Measurements from ENCODE around the gene ARMH1. TPM values are rescaled to one million over a fixed set of nuclear protein-coding genes. Genes with fewer than 3 reads are reported as not detected.
A peak's percentile ranks its signal among the peaks of the same experiment; 100 is the strongest.

The ARMH1 gene
- total and polyA plus RNA-seq, 2 donors from 2014 or later = 3.4 to 3.9 TPM

- Histone ChIP-seq H3K4me3 (ENCODE audit: low read length in 3 of 3) (no peak overlapping the region), H3K36me3 (ENCODE audit: control insufficient read depth in 2 of 3, insufficient read depth in 3 of 3, low read length in 3 of 3) (peaks cover 5 to 59% (median 37%) of the 10 kb centered on the region in 3 donors), H3K27me3 (ENCODE audit: control insufficient read depth, insufficient read depth, low read length) (no peaks in the 10 kb centered on the region), H3K4me1 (ENCODE audit: control insufficient read depth in 2 of 3, insufficient read depth in 2 of 3, low read depth in 1 of 3, low read length in 3 of 3) (no peaks in the 10 kb centered on the region), H3K9me3 (ENCODE audit: control insufficient read depth in 2 of 3, insufficient read depth in 1 of 3, low read length in 3 of 3) (no peaks in the 10 kb centered on the region), H3K27ac (ENCODE audit: low read depth in 2 of 2, low read length in 2 of 2) (no peak overlapping the region), H3K9ac (ENCODE audit: low read length in 3 of 3) (no peak overlapping the region)
- FAIRE-seq (no peak), DNase-seq (peak in 2 of 5 donors; percentile 36 to 48)
- TF ChIP-seq CTCF (IDR thresholded peaks at IDR 0.05; ENCODE audit: borderline replicate concordance, extremely low read depth, insufficient read depth) = no peak
- intact Hi-C loops (cut with DNase I) = no loop called here
These were observed 31.6 kb upstream of the ARMH1 start for GRCh38 chr1:44642925-44643324.

GRCh38 chr1:44643721-44644334, 30.7 kb upstream of the ARMH1 start:
- intact Hi-C loops (cut with DNase I) = no loop called here
- Histone ChIP-seq H3K9ac (ENCODE audit: low read length in 3 of 3) (no peak overlapping the region), H3K4me1 (ENCODE audit: control insufficient read depth in 2 of 3, insufficient read depth in 2 of 3, low read depth in 1 of 3, low read length in 3 of 3) (no peaks in the 10 kb centered on the region), H3K4me3 (ENCODE audit: low read length in 3 of 3) (no peak overlapping the region), H3K9me3 (ENCODE audit: control insufficient read depth in 2 of 3, insufficient read depth in 1 of 3, low read length in 3 of 3) (no peaks in the 10 kb centered on the region), H3K27ac (ENCODE audit: low read depth in 2 of 2, low read length in 2 of 2) (no peak overlapping the region), H3K36me3 (ENCODE audit: control insufficient read depth in 2 of 3, insufficient read depth in 3 of 3, low read length in 3 of 3) (peaks cover 5 to 57% (median 37%) of the 10 kb centered on the region in 3 donors), H3K27me3 (ENCODE audit: control insufficient read depth, insufficient read depth, low read length) (no peaks in the 10 kb centered on the region)
- DNase-seq (no peak), FAIRE-seq (no peak)
- TF ChIP-seq CTCF (IDR thresholded peaks at IDR 0.05; ENCODE audit: borderline replicate concordance, extremely low read depth, insufficient read depth) = no peak

GRCh38 chr1:44644806-44645205, 29.7 kb upstream of the ARMH1 start:
- H3K9ac ChIP-seq (ENCODE audit: low read length in 3 of 3) = no peak overlapping the region
- H3K27ac ChIP-seq (ENCODE audit: low read depth in 2 of 2, low read length in 2 of 2) = no peak overlapping the region

More at GRCh38 chr1:44644806-44645205, 29.7 kb upstream of the ARMH1 start:
- H3K9me3 ChIP-seq (ENCODE audit: control insufficient read depth in 2 of 3, insufficient read depth in 1 of 3, low read length in 3 of 3) = no peaks in the 10 kb centered on the region
- no peak overlapping the region for H3K4me3 ChIP-seq (ENCODE audit: low read length in 3 of 3)
- H3K36me3 ChIP-seq (ENCODE audit: control insufficient read depth in 2 of 3, insufficient read depth in 3 of 3, low read length in 3 of 3) = peaks cover 0 to 50% (median 38%) of the 10 kb centered on the region in 3 donors
- no peaks in the 10 kb centered on the region for H3K27me3 ChIP-seq (ENCODE audit: control insufficient read depth, insufficient read depth, low read length)
- FAIRE-seq (no peak), DNase-seq (no peak)
- H3K4me1 ChIP-seq (ENCODE audit: control insufficient read depth in 2 of 3, insufficient read depth in 2 of 3, low read depth in 1 of 3, low read length in 3 of 3) = no peaks in the 10 kb centered on the region
- TF ChIP-seq CTCF (IDR thresholded peaks at IDR 0.05; ENCODE audit: borderline replicate concordance, extremely low read depth, insufficient read depth) = no peak
- intact Hi-C loops (cut with DNase I) = no loop called here
